Activated T-cell treated with anti-CD3 and anti-CD28 coated beads, Interleukin-2, amount 50 U/mL, for 72 hours (primary cell): ENCODE measurements around the gene DCLK2. TPM values are rescaled to one million over a fixed set of nuclear protein-coding genes. Genes with fewer than 3 reads are reported as not detected.

Experiments used
- ATAC-seq, 2 donors: fragments of 150-1000 bp; cut with Tn5 transposase; replicated peaks in 1 of 2; 2 replicates each; pipeline ENCODE4 v1.10.0; 2021; ENCODE audit warnings: moderate library complexity in 2 of 2, mild to moderate bottlenecking in 1 of 2
- DNase-seq, 2 donors: peaks; one replicate each; pipeline ENCODE4 v3.0.0; 2021 to 2022; ENCODE audit warnings: mixed read lengths in 1 of 2
- H3K27ac Mint-ChIP-seq: one replicate; pipeline ENCODE4 v1.8.0; 2022; ENCODE audit warnings: mild to moderate bottlenecking, moderate library complexity, mixed read lengths
- H3K27me3 Mint-ChIP-seq: one replicate; pipeline ENCODE4 v1.8.0; 2022; ENCODE audit warnings: low read depth, mixed read lengths
- H3K36me3 Mint-ChIP-seq, 2 donors: one replicate each; pipeline ENCODE4 v1.8.0; 2022; ENCODE audit warnings: mixed read lengths in 2 of 2, mild to moderate bottlenecking in 1 of 2; ENCODE audit not compliant: insufficient read depth in 2 of 2
- H3K4me1 Mint-ChIP-seq: one replicate; pipeline ENCODE4 v1.8.0; 2022; ENCODE audit warnings: low read depth, mixed read lengths
- H3K4me3 Mint-ChIP-seq, 2 donors: one replicate each; pipeline ENCODE4 v1.8.0; 2022; ENCODE audit warnings: mild to moderate bottlenecking in 2 of 2, mixed read lengths in 2 of 2, moderate library complexity in 2 of 2
- H3K9me3 Mint-ChIP-seq, 2 donors: one replicate each; pipeline ENCODE4 v1.8.0; 2022; ENCODE audit warnings: mixed read lengths in 2 of 2
- total RNA-seq, 2 donors: library from RNA; stranded (reverse); gene quantifications; one replicate each; pipeline ENCODE4 v1.2.3, GENCODE V29; 2022

Gene DCLK2
- total RNA-seq, 2 donors from 2014 or later: 0.12 to 0.46 TPM

DNA sequence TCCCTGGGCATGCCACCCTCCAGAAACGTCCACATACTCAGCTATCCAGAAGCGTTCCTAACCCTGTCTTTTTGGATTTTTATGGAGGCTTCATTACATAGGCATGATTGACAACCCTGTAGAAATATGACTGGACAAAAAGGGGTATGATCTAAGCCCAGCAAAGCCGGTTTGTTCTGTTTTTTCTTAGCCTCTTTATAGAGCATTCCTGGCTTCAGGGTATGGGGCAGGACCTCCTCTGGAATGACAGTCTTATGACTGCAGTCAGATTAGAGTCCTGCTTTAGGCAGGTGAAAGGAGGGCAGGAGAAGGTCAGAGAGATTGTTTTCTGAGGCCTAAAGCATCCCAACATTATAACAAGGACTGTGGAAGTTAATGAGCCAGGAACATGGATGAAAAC, 137.4 kb downstream of the DCLK2 start:
- DNase-seq (no peak), ATAC-seq (no peak)
- Mint-ChIP-seq H3K4me1 (no peaks in the 10 kb centered on the region), H3K36me3 (no peaks in the 10 kb centered on the region), H3K27me3 (peaks cover 8% of the 10 kb centered on the region), H3K9me3 (no peaks in the 10 kb centered on the region), H3K4me3 (no peak overlapping the region), H3K27ac (no peak overlapping the region)

DNA sequence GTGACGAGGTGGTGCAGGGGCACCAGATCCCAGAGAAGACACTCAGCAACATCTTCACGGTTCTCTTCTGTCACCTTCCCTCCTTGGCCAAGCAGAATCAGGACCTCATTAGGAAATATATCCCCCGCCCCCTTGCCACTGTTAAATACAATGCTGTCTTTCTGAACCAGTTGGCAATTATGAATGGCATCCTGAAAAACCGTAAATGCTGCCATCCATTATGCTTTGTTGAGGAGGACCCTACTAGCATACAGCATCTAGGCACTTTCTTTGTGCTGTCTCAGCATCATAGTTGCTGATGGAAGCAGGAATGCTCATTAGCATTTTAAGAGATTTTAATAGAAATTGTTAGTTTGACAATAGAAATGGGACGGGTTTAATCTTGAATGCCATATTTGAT, 138.5 kb downstream of the DCLK2 start:
- H3K4me3 Mint-ChIP-seq: no peak overlapping the region

DNA sequence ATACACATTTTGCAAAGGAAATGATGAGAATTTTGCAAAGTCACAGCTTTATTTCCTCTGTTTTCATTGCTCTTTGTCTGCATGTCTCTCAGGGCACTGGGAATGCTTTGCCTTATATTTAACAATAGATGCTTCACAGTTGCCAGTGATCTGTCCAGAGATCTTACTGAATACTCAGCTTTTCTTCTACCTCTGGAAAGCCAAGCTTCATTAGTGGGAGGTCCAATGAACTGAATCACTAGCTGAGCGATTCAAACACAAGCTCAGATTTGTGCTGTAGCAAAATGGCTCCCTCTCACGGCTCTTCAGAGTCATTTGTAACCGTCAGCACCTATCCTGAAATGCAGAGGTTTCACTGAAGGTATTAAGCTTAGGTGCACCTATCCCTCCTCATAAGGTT, 138.9 kb downstream of the DCLK2 start:
- no peaks in the 10 kb centered on the region for H3K36me3 Mint-ChIP-seq
- no peak for ATAC-seq
- no peaks in the 10 kb centered on the region for H3K9me3 Mint-ChIP-seq
- H3K27me3 Mint-ChIP-seq: peaks cover under 1% of the 10 kb centered on the region
- H3K4me3 Mint-ChIP-seq: no peak overlapping the region
- no peak for DNase-seq
- H3K4me1 Mint-ChIP-seq: no peaks in the 10 kb centered on the region
- no peak overlapping the region for H3K27ac Mint-ChIP-seq

More for the DNA sequence above, 138.5 kb downstream of the DCLK2 start:
- no peak for DNase-seq
- H3K36me3 Mint-ChIP-seq: no peaks in the 10 kb centered on the region
- peaks cover 5% of the 10 kb centered on the region for H3K27me3 Mint-ChIP-seq
- H3K4me1 Mint-ChIP-seq: no peaks in the 10 kb centered on the region
- no peak overlapping the region for H3K27ac Mint-ChIP-seq
- ATAC-seq: no peak
- H3K9me3 Mint-ChIP-seq: no peaks in the 10 kb centered on the region

DNA sequence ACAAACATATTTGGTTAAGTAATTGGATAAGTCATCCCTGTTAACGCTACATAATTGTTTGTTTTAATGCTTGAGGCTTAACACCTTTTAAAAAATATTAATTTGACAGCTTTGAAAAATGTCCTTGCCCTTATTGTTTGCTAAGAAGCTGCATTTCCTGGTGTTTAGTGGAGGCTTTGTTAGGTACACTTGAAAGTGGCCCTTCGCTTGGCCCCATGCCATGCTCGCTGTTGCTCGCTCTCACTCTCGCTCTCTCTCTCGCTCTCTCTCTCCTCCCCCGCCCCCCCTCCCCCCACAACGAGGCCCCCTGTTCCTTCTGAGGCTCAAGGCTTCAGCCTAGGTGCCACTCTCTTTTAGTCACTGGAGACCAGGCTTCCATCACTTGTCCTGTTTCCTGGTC, 139.6 kb downstream of the DCLK2 start:
- Mint-ChIP-seq H3K4me3 (no peak overlapping the region), H3K4me1 (no peaks in the 10 kb centered on the region), H3K9me3 (no peaks in the 10 kb centered on the region), H3K27me3 (no peaks in the 10 kb centered on the region), H3K27ac (no peak overlapping the region), H3K36me3 (no peaks in the 10 kb centered on the region)
- DNase-seq (no peak), ATAC-seq (no peak)

DNA sequence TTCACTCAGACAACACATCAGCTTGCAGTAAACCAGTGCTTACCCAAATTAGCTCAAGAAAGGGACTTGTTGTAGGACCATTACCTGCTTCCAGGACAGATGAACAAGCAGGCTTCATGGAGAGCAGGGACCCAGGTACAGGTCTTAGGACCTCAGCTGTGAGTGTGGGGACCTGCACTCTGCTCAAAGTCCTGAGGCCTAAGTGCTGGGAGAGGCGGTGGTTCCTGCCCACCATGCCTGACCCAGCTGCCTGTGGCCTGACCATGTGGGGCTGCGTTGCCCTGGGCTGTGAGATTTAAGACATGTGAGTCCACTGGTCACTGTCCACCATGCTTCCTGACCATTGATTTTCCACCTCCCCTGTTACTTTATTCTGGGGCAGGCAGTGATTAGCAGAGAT, 140.2 kb downstream of the DCLK2 start:
- DNase-seq: no peak
- no peak for ATAC-seq
- no peaks in the 10 kb centered on the region for H3K4me1 Mint-ChIP-seq
- H3K4me3 Mint-ChIP-seq: no peak overlapping the region
- H3K27me3 Mint-ChIP-seq: no peaks in the 10 kb centered on the region
- no peak overlapping the region for H3K27ac Mint-ChIP-seq
- H3K9me3 Mint-ChIP-seq: no peaks in the 10 kb centered on the region
- H3K36me3 Mint-ChIP-seq: no peaks in the 10 kb centered on the region

DNA sequence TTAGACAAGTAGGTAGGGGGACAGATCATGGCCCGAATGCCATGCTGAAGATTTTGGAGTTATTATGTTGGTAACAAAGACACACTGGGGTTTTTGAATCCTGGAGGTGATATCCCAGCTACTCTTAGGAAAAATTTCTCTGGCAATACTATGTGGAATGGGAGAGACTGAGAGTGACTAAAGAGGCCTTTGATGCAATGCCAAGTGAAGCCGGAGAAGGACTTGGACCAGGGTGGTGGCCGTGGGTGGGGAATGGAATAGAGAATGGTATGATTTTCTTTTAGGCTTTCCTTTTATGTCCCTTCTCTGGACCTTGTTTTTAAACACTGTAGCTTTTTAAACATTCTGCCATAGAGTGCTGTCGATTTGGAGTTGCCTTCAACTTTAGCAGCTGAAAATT, 141.6 kb downstream of the DCLK2 start:
- Mint-ChIP-seq H3K4me1 (no peaks in the 10 kb centered on the region), H3K27ac (no peak overlapping the region), H3K4me3 (no peak overlapping the region)

DNA sequence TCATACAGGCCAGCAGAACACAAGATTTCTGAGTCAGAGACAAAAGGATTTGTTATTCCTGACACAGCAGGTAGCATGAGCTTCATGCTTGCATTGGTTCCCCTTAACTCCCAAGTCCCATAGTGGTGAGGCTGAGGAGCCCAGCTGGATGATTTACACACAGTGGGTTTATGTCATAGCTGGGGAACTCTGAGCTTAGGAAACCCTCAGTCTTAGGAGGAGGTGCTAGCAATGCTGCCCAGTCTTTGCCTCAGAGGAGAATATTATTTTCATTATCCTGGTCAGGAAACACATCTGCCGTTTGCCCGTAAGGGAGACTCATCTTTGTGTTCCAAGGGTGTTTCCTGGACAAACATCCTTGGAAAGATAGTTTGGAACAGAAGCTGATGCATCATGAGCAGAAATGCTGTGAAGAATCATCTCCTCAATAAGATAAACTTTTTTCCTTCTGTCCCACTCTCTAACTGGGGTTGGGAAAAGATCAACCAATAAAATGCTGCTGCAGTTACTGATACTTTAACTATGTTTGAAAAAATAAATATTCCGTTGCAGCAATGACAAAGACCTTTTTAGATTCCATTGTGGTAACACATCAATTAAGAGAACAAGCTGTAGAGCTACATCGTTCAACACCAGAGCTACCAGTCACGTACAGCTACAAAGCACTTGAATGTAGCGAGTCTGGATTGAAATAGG, 146.8 kb downstream of the DCLK2 start:
- no peak for ATAC-seq
- H3K9me3 Mint-ChIP-seq: no peaks in the 10 kb centered on the region

More for the DNA sequence above, 141.6 kb downstream of the DCLK2 start:
- H3K36me3 Mint-ChIP-seq: no peaks in the 10 kb centered on the region
- no peak for ATAC-seq
- H3K9me3 Mint-ChIP-seq: no peaks in the 10 kb centered on the region
- no peak for DNase-seq
- no peaks in the 10 kb centered on the region for H3K27me3 Mint-ChIP-seq

DNA sequence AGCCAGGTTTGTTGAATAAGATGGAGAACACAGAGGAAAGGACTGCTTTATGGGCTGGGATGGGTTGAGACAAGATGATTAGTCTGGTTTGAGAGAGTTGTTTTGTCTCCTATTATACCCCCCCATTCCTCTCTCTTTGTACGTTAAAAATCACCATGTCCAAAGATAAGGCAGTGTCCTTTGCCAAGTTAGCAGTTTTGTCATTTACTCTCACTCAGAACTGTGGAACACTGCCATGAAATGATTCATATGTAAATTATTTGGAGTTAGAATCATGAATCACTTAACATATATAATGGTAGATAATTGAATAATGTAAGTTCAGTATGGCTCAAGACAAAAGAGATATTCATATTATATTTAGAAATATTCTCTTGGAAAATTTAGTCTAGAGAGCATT, 151.3 kb downstream of the DCLK2 start:
- H3K36me3 Mint-ChIP-seq: no peaks in the 10 kb centered on the region
- H3K27ac Mint-ChIP-seq: no peak overlapping the region
- peaks cover 36% of the 10 kb centered on the region for H3K27me3 Mint-ChIP-seq
- DNase-seq (no peak), ATAC-seq (no peak)
- H3K4me1 Mint-ChIP-seq: no peaks in the 10 kb centered on the region
- H3K9me3 Mint-ChIP-seq: no peaks in the 10 kb centered on the region
- H3K4me3 Mint-ChIP-seq: no peak overlapping the region

More for the DNA sequence above, 146.8 kb downstream of the DCLK2 start:
- Mint-ChIP-seq H3K27ac (no peak overlapping the region), H3K36me3 (no peaks in the 10 kb centered on the region), H3K4me3 (no peak overlapping the region), H3K27me3 (peaks cover 15% of the 10 kb centered on the region), H3K4me1 (no peaks in the 10 kb centered on the region)
- no peak for DNase-seq

DNA sequence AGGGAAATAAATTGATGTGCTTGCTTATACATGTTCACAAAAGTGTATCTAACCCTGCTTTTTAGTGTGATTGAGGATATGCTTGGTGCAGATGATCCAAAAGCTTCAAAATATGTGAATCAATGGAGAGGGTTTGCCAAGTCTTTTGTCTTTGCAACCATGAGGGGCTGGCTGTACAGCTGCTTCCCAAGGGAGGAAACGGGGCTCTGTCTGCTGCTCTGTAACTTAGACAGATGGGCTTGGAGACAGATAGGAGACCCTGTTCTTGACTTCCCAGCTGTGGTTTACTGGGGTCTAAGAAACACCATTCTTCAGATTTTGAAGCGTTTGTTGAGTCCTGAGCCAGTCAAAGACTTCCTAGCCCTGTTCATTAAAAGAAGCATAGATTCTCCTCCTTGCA, 152.3 kb downstream of the DCLK2 start:
- Mint-ChIP-seq H3K9me3 (no peaks in the 10 kb centered on the region), H3K27ac (no peak overlapping the region), H3K4me3 (no peak overlapping the region), H3K4me1 (no peaks in the 10 kb centered on the region), H3K36me3 (no peaks in the 10 kb centered on the region), H3K27me3 (peaks cover 44% of the 10 kb centered on the region)
- no peak for DNase-seq
- ATAC-seq: no peak

DNA sequence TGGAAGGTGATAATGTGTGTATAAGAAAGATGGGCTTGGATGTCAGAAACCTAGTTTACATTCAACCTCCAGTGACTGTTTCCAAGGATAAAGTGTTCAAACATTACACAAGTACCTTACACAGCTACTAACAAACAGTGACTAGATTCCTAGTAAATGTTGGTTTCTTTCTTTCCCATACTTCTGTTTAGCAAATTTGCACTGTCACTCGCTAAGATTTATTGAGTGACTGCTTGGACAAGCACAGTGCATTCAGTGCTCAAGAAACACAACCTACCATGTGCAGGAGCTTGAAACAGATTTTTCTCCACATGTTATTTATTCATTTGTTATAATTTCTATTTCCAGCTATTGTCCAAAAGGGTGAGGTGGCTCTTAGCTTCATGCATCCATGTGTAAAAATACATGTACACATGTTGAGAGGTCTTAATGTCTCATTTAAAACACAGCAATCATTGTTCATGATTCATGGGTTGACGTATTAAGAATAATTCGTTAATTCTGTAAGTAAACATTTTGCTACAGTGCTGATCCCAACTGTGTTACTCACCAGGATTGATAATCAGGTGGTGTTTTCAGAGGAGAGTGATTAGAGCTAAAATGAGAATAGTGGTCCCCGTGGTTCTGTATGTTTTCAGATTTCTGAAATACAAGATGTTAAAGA, 153.0 kb downstream of the DCLK2 start:
- peaks cover 43% of the 10 kb centered on the region for H3K27me3 Mint-ChIP-seq
- no peak overlapping the region for H3K4me3 Mint-ChIP-seq
- no peaks in the 10 kb centered on the region for H3K36me3 Mint-ChIP-seq
- no peak for DNase-seq
- H3K9me3 Mint-ChIP-seq: no peaks in the 10 kb centered on the region
- ATAC-seq: no peak
- no peak overlapping the region for H3K27ac Mint-ChIP-seq
- H3K4me1 Mint-ChIP-seq: no peaks in the 10 kb centered on the region

DNA sequence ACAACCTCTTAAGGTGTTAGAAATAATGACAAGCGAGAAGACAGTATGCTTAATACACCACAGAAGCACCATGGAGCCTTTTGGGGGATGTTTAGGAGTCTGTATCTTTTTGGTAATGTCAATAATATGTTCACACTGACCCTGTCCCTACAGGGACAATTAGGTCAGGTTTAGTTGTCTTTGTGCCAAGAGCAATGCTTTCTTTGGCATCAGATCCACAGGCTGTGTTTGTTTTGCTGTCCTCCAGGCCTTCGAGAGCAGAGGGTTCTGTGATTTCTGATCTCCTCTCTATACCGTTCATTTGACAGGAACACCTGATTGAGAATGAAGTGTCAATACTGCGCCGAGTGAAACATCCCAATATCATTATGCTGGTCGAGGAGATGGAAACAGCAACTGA, 153.8 kb downstream of the DCLK2 start:
- Mint-ChIP-seq H3K36me3 (no peaks in the 10 kb centered on the region), H3K9me3 (no peaks in the 10 kb centered on the region), H3K27me3 (peaks cover 43% of the 10 kb centered on the region), H3K4me3 (no peak overlapping the region), H3K4me1 (no peaks in the 10 kb centered on the region), H3K27ac (no peak overlapping the region)
- no peak for DNase-seq
- ATAC-seq: no peak

DNA sequence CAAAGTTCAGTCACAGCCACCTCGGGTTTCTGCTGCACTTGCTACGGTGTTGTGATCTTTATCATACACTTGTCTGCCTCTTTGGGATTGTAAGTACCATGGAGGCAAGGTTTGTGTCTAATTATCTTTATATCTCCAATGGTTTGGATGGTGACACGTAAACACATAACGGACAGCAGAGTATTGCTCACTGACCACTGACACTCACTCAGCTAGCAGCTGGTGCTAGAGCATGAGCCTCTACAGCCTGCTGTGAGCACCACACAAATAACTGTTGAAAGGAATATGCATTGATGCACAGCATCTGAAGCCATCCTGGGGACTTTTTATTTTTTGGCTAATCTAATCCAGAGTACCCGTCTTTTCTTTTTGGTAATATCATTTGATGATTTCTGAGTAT, 156.0 kb downstream of the DCLK2 start:
- ATAC-seq: no peak
- no peak overlapping the region for H3K4me3 Mint-ChIP-seq

DNA sequence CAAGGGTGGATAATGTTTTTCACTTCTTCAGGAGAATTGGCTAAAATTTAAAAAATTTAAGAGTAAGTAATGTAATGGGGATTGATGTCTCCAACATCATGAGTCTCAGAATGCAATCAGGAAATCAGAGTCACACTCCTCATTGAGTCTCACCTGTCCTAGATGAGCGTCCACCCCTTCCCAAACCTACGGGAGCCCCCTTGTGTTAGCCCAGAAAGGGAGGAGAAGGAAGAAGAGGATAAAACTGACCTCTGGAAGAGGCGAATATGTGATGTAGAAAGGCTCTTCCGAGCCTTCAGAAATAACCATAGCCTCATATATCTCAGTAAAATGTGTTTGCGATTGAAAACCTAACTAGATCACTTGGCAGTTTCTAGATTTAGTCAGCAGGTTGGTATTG, 157.1 kb downstream of the DCLK2 start:
- Mint-ChIP-seq H3K4me1 (no peaks in the 10 kb centered on the region), H3K36me3 (no peaks in the 10 kb centered on the region), H3K4me3 (no peak overlapping the region), H3K27ac (no peak overlapping the region), H3K27me3 (peaks cover 34% of the 10 kb centered on the region), H3K9me3 (no peaks in the 10 kb centered on the region)
- no peak for ATAC-seq
- no peak for DNase-seq

More for the DNA sequence above, 156.0 kb downstream of the DCLK2 start:
- H3K27me3 Mint-ChIP-seq: peaks cover 34% of the 10 kb centered on the region
- no peak overlapping the region for H3K27ac Mint-ChIP-seq
- no peaks in the 10 kb centered on the region for H3K4me1 Mint-ChIP-seq
- no peaks in the 10 kb centered on the region for H3K9me3 Mint-ChIP-seq
- no peaks in the 10 kb centered on the region for H3K36me3 Mint-ChIP-seq
- no peak for DNase-seq

DNA sequence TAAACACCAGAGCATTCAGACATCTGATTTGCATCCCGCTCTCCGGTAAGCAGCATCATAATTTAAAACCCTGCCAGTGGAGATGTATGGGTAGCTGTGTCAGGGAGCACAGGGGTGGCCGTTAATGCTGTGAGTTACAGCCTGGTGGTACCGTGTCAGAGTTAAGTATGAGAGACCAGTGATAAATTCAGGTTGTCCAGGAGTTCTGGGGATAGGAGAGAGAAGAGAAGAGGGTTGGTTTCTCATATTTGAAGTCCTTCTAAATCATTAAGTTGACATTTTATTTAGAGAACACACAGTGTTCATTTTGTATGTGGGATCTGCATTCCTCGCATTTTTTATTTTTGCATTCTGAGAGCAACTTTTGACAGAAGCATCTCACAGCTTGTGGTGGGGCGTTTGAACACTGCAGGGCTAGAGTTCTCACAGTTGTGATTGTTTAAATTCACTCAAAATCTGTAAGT, 157.6 kb downstream of the DCLK2 start:
- ATAC-seq: no peak
- Mint-ChIP-seq H3K4me3 (no peak overlapping the region), H3K9me3 (no peaks in the 10 kb centered on the region)

More for the DNA sequence above, 157.6 kb downstream of the DCLK2 start:
- DNase-seq: no peak
- H3K27ac Mint-ChIP-seq: no peak overlapping the region
- no peaks in the 10 kb centered on the region for H3K4me1 Mint-ChIP-seq
- peaks cover 34% of the 10 kb centered on the region for H3K27me3 Mint-ChIP-seq
- no peaks in the 10 kb centered on the region for H3K36me3 Mint-ChIP-seq
